Renal pelvis (tissue), 4 donors: ENCODE results near the gene GGACT. TPM values are rescaled to one million over a fixed set of nuclear protein-coding genes. Genes with fewer than 3 reads are reported as not detected.
"Not testable (repeated sequence)": the region's sequence is repeated elsewhere in the genome, so short reads cannot be mapped to it uniquely, and the experiment has no call there.

Experiments used
- DNase-seq: peaks from one replicate; pipeline ENCODE4 v3.0.0-alpha.2; 2013
- polyA plus RNA-seq, 3 donors: library from polyadenylated mRNA; unstranded; fragments of 120-200 nt; gene quantifications; one replicate each; pipeline ENCODE4 v1.2.1, GENCODE V29; 2013; ENCODE audit not compliant: insufficient read length in 3 of 3

GGACT gene
- polyA plus RNA-seq, 3 donors: 4.1 to 5.0 (median 4.9) TPM

- DNase-seq: no peak
Observed at GRCh38 chr13:100530671-100531213, 57.8 kb downstream of the GGACT start.

- no peak for DNase-seq
Observed at GRCh38 chr13:100529666-100530377, 58.8 kb downstream of the GGACT start.

- DNase-seq: no peak
Observed at GRCh38 chr13:100528820-100529219, 59.8 kb downstream of the GGACT start.

GRCh38 chr13:100528353-100528752, 60.2 kb downstream of the GGACT start:
- no peak for DNase-seq

- DNase-seq: no peak
Observed at GRCh38 chr13:100527644-100528043, 60.9 kb downstream of the GGACT start.

- no peak for DNase-seq
Observed at GRCh38 chr13:100526318-100527000, 62.1 kb downstream of the GGACT start.

- no peak for DNase-seq
Observed at GRCh38 chr13:100525453-100526317, 62.9 kb downstream of the GGACT start.

GRCh38 chr13:100524688-100525087, 63.9 kb downstream of the GGACT start:
- not testable (repeated sequence) for DNase-seq

- DNase-seq: no peak
Observed at GRCh38 chr13:100523981-100524386, 64.6 kb downstream of the GGACT start.

- no peak for DNase-seq
Observed at GRCh38 chr13:100523411-100523810, 65.2 kb downstream of the GGACT start.

GRCh38 chr13:100522618-100523309, 65.8 kb downstream of the GGACT start:
- DNase-seq: no peak

GRCh38 chr13:100521851-100522617, 66.6 kb downstream of the GGACT start:
- no peak for DNase-seq

- DNase-seq: no peak
Observed at GRCh38 chr13:100520936-100521850, 67.4 kb downstream of the GGACT start.

GRCh38 chr13:100519626-100520025, 69.0 kb downstream of the GGACT start:
- no peak for DNase-seq

- DNase-seq: no peak
Observed at GRCh38 chr13:100518394-100519062, 70.1 kb downstream of the GGACT start.

- no peak for DNase-seq
Observed at GRCh38 chr13:100517728-100518127, 70.9 kb downstream of the GGACT start.

GRCh38 chr13:100517135-100517534, 71.5 kb downstream of the GGACT start:
- DNase-seq: no peak

GRCh38 chr13:100515410-100515800, 73.2 kb downstream of the GGACT start:
- DNase-seq: no peak

GRCh38 chr13:100514788-100515409, 73.7 kb downstream of the GGACT start:
- DNase-seq: peak; percentile 72
